ENCODE measurements around the gene CTR9.
A peak's percentile ranks its signal among the peaks of the same experiment; 100 is the strongest.

CTR9 gene

DNA sequence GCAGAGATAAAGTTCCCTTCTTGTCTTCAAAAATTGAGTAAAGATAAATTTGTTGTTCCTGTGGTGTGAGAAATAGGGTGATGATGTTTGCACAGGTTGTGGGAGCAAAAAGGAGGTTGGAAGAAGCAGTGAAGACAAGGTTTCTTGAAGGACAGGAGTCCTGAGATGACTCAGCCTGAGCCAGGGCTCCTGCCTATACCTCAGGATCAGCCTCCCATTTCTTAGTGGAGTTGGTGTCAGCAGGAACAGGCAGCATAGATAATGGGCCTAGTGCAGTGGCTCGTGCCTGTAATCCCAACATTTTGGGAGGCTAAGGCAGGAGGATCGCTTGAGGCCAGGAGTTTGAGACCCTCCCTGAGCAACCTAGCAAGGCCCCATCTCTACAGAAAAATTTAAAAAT is 29.0 kb downstream of the CTR9 start:
- DNase-seq (ENCODE audit: low read depth), result no peak

DNA sequence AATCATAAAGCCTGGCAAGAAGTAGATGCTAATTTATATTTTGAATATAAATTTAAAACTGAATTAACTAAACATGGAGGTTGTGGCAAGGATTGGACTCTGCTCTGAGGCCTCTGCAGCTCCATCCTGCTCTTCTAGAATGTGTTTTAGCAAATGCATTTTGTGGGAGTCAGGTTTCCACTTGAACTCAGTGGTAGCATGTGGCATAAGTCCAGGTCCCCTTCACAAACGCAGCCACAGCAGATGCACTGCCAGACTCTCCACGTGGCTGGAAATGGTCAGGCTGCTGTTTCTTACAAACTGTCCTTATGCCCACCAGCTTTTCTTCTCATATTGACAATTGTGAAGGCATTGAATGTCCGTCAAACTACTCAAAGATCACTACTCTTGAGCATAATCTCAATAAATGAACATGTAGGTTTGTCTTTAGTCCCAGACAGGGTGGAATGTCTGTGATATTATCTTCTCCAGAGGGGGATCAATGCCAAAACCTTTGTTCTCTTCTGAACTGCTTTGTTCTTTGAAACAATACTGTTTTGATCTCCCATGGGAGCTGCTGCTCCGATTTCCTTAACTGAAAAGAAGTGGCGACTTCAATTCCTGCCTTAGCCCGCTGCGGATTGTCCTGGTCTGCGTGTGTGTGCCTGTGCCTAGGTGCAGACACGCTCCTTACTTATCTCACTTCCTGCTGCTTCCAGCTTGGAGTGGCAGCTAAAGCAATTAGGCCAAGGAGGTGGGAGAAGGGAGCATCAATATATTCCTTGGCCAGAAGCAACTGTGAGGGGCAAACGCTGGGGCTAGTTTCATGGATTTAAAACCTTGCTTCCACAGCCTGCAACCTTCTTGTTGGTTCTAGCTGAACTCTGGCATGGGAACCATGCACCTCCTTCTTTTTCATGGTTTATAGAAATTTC is 33.4 kb downstream of the CTR9 start:
- no peak for DNase-seq (ENCODE audit: low read depth)

DNA sequence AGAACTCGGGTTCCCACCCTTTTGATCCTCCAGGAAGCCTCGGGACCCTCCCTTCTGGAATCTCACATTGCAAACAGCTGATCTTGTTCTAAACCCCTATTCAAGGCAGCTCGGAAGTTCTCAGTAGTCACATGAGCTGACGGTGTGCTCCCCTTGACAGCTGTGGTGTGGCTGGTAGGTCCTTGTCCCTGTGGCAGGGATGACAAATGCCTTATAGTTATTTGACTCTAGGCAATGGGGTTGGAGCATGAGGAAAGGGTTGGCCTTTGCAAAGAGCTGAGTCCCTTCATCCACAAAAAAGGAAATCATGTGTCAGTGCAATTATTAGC is 34.1 kb downstream of the CTR9 start:
- no peak for DNase-seq (ENCODE audit: low read depth)

DNA sequence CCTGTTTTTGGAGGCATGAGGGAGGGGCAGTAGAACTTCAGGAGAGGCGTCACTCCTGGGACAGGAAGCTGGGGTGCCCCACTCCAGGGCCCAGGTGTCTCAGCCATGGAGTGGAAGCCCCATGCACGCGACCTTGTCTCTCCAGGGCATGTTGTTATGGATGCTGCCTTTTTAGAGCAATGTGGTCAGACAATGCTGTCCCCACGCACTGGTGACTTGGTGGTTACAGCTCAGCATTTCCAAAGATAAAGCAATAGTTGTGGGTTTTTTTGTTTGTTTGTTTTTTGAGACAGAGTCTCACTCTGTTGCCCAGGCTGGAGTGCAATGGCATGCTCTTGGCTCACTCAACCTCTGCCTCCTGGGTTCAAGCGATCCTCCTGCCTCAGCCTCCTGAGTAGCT is 35.4 kb downstream of the CTR9 start:
- DNase-seq (ENCODE audit: low read depth), result no peak

DNA sequence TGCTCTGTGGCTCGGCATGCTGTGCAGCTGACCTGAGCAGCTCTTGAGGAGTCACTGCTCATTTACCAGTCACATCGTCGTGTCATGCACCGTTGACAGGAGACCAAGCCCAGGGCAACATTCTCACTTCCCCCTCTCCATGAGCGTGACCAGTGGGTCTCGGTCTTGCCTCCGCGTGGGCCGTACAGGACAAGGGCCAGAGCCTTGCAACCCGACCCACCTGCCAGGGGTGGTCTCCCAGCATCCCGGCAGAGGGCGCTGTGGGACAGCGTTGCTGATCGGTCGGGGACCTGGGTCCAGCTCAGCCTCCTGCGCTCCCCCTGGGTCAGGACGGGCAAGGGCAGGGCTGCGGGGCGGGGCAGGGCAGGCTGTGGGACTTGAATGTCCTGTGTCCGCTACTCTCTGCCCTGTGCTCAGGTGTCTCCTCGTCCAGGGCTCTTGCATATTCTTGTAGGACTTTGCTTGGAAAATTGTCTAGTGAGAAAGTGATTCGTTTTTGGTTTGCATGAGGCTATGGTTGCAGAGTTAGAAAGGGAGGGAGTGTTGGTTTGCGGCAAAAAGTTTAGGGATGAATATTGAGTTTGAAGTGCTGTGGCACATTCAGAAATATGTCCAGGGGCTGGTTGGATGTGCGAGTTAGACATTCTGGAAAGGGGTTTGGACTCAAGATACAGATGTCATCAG is 41.5 kb downstream of the CTR9 start:
- peak; percentile 63 for DNase-seq (ENCODE audit: low read depth)

DNA sequence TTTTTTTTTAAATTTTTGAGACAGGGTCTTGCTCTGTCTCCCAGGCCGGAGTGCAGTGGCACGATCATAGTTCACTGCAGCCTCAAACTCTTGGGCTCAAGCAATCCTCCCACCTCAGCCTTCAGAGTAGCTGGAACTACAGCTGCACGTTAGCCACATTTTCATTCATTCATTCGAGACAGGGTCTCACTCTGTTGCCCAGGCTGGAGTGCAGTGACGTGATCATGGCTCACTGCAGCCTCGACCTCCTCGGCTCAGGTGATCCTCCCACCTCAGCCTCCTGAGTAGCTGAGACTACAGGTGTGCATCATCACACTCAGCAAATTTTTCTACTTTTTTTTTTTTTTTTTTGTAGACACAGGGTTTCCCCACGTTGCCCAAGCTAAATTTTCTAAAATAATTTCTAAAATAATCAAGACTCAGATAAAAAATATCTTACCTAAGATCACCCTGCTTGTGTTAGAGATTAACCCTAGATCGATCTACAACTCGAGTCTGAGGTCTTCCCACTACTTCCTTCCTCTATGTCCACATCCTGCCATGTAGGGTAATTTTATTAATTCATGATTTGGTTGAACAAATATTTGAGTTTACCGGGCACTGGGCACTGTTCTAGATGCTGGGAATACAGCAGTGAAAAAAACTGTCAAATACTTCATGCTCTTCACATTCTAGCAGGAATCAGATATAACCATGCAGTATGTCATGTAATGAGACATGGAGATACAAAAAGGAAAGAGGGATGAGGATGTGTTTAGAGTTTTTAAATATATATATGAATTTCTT is 42.6 kb downstream of the CTR9 start:
- no peak for DNase-seq (ENCODE audit: low read depth)

DNA sequence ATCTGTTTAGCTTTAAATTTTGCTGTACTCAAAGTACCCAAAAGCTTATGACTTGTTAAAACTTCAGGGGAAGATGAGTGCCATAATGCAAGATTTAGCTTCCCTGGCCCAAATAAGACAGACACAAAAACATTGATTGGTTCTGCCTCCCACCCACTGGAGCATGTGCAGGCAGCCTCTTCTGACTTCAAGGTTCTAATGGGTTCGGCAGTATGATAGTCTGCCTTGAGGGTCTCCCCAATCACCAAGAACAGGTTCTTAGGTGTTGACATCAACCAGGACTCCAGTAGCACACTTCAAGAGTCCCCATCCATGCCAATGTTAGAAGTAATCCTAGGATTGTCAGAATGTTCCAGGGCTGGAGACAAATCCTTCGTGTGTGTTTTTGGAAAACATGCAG is 45.1 kb downstream of the CTR9 start:
- no peak for DNase-seq (ENCODE audit: low read depth)

DNA sequence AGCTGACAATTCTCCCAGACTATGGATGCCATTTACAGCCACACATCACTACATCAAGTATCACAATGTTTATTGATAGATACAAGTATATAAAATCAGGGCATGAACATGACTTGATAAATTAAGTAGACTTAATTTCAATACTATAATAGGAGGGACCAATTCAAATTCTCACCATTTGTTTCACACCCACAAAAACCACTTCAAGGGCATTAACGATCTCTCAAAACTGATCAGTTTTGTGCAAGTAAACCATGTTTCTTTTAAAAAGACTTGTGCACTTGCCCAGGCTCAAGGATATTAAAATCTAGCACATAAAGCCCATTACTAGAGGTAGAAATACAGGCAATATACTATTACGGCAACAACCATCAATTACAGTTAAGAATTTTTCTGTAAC is 46.0 kb downstream of the CTR9 start:
- no peak for DNase-seq (ENCODE audit: low read depth)

DNA sequence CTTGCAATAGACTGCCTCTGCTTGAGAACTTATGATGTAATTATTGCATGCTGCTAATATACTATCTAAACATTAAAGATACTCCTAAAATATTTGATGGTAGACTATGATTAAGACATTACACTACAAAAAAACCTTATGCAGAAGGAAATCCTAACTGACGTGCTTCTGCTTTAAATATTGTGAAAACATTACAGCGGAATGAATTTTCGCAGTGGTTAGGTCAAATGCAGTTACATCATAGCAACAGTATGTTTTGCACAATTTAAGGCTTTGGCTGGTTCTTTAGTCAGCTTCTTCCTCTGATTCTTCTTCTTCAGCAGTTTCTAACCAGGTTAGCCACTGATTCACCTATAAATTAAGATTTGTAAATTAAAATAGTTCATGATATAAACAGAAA is 46.5 kb downstream of the CTR9 start:
- no peak for DNase-seq (ENCODE audit: low read depth)

DNA sequence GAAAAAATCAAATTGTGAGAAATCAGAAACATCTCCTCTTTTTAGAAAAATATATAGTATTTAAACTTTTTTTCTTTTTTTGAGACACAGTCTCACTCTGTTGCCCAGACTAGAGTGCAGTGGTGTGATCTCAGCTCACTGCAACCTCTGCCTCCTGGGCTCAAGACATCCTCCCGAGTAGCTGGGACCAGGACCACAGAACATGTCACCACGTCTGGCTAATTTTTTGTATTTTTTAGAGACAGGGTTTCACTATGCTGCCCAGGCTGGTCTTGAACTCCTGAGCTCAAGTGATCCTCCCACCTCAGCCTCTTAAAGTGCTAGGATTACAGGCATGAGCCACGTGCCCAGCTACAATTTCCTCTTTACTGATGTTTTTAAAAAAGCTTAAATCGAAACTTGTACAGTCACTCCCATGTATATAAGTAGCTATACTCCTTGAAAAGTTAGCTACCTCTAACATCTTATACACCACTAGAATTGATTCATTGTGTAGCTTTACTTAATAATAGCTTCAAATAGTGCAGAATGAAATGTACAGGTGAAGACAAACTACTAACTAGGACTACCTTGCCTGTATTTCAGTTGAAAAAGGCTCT is 47.4 kb downstream of the CTR9 start:
- DNase-seq (ENCODE audit: low read depth), result no peak

DNA sequence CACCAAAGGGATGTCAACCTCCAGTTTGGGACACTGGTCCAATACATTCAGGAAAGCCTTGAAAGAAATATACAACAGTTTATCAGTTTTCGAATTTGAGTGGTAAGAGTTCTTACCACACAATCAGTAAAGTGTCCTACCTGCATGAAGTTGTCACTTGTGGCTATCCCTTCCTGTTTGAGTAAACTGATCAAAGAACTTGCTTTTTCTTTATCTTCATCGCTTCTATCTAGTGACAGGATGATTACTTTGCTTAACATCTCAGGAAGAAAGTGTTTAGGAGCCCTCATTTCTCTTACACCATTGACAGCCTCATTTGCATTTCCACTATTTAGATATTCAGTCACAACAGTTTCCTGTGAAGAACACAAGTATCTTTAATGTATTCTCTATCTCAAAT is 49.2 kb downstream of the CTR9 start:
- no peak for DNase-seq (ENCODE audit: low read depth)

DNA sequence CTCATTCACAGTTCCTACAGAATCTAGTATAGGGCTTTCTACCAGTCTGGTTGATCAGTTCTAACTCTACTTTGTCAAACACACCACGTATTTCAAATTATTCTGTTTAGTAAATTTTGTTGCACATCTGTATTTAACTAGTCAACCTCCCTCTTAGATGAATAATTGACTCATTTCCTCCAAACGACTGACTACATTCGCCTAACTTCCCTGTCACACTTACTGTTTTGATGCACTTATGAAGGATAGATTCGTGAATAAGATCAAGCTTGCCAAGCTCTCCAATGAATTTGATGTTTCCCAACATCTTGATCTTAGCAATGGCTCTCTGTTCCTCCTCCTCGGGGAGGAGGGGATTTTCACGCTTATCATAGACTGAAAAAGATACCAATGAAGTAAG is 52.6 kb downstream of the CTR9 start:
- DNase-seq (ENCODE audit: low read depth), result no peak

DNA sequence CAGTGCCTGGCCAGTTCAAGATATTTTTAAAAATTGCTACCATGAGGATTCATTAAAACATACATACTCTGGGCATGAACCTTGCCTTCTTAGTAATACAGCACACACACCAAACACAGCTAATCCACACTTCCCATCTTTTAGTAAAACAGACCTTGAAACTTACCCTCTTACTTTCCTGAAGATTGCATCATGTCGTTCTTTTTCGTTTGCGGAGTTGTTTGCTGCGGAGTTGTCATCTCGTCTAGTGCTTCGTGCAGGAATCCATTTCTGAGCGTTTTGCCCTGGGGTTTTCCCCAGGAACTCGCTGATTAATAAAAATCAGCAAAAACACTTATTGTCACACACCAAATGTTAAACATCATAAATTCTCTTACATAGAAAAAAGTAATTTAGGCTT is 54.7 kb downstream of the CTR9 start:
- no peak for DNase-seq (ENCODE audit: low read depth)

DNA sequence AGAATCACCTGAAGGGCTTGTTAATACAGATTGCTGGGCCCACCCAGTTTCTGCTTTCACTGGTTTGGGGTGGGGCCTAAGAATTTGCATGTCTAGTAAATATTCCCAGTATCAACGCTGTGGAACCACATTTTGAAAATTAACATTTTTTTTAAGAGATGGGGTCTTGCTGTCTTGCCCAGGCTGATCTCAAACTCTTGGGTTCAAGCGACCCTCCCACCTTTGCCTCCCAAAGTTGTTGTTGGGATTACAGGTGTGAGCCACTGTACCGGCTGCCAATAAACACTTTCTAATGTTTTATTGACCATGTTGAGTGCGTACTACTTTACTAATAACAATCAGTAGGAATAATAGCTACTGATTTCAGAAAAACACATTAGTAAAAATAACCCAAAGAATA is 55.2 kb downstream of the CTR9 start:
- no peak for DNase-seq (ENCODE audit: low read depth)

DNA sequence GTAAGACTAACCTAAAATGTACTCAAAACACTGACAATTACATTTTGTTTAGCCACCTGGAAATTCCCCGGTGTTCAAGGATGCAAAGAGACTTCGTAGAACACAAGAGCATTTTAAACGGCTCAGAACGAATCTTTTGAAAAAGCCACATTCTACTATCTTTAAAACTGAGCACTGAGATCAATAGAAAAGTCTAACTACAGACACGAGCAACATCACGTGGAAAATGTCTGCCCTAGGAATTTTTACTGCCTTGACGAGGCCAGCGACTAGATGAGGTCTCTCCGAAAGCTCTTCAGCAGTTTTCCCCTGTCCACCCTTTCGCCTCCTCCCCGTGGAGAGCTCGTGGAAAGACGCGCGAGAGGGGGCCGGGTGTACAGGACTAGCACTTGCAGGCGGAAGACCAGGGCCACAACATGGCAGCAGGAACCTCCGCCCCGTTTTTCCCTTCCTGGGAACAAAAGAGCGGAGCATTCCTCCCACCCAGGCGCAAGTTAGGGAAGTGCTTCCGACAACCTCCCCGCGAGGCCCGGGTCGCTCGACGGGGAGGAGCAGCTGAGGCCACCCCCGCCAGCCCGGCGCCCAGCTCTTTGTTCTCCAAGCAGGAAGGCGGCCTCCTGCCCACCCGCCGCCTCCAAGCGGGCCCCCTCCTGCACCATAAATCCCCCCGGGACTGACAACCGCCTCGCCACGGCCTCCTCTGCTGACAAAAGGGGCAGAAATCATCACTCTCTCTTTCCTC is 56.6 kb downstream of the CTR9 start:
- no peak for DNase-seq (ENCODE audit: low read depth)

DNA sequence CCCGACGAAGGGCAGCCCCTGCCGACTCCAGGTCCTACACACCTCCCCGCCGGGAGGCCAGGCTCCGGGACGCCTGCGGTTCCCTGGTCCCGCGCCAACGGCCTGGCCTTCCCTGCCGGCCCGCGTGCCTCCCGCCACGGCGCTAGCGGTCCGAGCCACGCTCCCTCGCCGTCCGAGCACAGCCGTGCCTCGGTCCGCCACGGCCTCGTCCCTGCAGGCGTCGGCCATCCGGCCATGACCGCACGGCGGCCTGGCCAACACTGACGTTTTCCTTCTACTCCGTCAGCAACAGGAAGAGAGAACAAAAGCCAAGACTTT is 57.1 kb downstream of the CTR9 start:
- no peak for DNase-seq (ENCODE audit: low read depth)

DNA sequence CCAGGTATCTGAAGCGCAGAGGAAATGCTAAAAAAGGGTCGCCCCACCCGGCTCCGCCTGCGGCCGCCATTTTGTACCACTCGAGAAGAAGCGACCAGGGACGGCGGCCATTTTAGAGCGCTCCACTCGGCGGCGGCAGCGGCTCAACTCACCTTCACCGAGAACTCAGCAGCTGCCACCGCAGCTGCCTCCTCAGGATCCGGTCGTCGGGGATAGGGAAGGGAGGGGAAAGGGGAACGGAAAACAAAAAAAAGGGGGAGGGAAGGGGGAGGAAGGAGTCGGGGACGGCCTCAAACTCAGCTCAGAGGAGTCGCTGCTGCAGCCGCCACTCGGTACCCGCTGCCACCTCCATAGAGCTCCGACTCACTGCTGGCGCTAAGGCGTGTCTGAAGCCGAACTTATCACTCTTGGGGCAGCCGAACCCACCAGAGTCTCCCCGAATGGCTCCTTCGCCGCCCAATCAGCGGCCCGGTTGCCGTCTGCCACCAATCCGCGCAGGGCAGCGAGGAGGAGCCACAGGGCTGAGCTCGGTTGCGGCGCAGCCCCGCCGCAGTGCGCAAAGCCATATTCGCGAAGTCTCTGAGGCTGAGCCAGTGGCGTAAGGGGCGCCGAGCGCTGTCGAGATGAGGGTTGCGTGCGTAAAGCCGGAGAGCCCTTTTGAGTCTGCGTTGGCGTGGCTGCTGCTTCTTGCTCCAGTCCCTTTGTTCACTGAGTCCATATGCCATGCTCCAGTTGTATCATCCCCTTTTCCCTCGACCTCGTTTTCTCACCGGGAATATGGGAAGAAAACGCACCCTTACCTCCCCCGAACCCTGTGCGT is 57.7 kb downstream of the CTR9 start, which contains the start of gene EIF4G2:
Gene EIF4G2, minus strand, starts transcription at position 374 of the 820 bp plus-strand sequence.
- peak; percentile 98 for DNase-seq (ENCODE audit: low read depth)

DNA sequence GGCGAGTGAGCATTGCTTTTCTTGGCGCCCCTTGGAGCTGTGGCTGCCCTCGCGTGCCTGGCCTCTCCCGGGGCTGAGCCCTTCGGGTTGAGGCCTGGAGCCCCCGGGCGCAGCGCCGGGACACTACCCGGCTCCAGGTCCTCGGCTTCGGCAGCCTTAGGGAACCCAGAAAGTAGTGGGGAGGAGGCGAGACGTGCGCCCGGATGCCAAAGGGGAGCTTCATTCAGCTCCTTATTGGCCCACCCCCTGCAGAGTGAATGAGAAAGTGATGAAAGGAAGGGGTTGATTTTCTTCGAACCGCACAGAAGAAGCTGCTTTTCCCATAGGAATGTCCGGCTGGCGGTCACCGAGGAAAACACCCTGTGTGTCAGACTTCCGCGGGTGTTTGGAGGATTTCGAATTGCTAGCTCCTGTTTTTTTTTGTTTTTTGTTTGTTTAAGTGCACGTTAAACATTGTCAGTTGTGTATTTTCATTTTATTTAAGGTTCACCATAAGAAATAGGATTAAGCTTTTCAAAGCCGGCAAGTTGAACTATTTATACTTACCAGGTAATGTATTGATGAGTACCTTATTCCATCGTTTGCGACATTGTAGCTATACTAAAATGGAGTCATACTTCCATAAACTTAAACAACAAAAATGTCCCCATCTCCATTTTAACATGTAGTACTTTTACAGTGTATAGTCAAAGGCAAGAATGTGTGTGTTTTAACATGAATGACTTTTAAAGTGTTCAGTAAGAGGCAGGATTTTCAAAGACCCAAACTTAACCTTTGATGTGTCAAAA is 58.5 kb downstream of the CTR9 start:
- DNase-seq (ENCODE audit: low read depth), result peak; percentile 29

DNA sequence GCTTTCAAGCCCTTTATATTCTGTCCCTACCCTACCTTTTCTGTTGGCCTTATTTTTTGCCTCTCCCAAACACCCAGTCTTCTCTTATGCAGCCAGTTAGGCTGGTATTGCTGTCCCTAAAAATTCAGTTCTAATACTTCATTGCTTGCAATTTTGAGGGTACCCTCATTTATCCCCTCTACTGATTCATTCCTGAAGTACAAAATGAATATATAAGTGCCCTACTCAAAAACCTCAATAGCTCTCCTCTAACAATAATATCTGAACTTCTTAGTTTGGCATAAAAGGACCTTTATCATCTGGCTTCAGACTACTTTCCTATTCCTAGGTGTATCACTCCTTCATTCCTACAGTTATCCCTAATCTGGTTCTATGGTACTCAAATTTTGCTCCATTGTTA is 62.9 kb downstream of the CTR9 start:
- DNase-seq (ENCODE audit: low read depth), result no peak

DNA sequence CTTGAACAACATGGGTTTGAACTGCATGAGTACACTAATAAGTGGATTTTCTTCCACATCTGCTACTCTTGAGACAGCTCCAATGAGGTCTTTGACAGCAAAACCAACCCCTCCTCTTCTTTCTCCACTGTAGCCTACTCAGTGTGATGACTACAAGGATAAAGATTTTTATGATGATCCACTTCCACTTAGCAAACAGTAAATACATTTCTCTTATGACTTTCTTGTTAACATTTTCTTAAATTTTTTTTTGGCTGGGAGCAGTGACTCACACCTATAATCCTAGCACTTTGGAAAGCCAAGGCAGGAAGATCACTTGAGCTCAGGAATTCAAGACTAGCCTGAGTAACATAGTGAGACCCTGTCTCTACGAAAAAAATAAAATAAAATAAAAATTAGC is 67.5 kb downstream of the CTR9 start:
- DNase-seq (ENCODE audit: low read depth), result no peak

Data from fibroblast of the conjunctiva (primary cell).